LNCAP (cell line): ENCODE measurements around the gene DENND4A.

Experiments used
- CTCF ChIP-seq: fragments of 450-650 bp; IDR thresholded peaks from 2 replicates; pipeline ENCODE4 v1.5.1; 2017; ENCODE audit warnings: mild to moderate bottlenecking

DENND4A gene

GRCh38 chr15:65651042-65651322, 141.1 kb downstream of the DENND4A start:
- no peak for TF ChIP-seq CTCF

GRCh38 chr15:65650312-65651041, 141.6 kb downstream of the DENND4A start:
- no peak for TF ChIP-seq CTCF

GRCh38 chr15:65646486-65646885, 145.6 kb downstream of the DENND4A start:
- no peak for TF ChIP-seq CTCF

GRCh38 chr15:65645392-65645791, 146.7 kb downstream of the DENND4A start:
- TF ChIP-seq CTCF, result no peak

- no peak for TF ChIP-seq CTCF
Measured at GRCh38 chr15:65644282-65644681, 147.8 kb downstream of the DENND4A start.

GRCh38 chr15:65642594-65642993, 149.5 kb downstream of the DENND4A start:
- TF ChIP-seq CTCF, result no peak

GRCh38 chr15:65641768-65642475, 150.2 kb downstream of the DENND4A start:
- TF ChIP-seq CTCF, result no peak

GRCh38 chr15:65639509-65639908, 152.6 kb downstream of the DENND4A start:
- no peak for TF ChIP-seq CTCF
